Measurements from ENCODE around the gene LYPD6. TPM values are rescaled to one million over a fixed set of nuclear protein-coding genes. Genes with fewer than 3 reads are reported as not detected.

LYPD6 gene
- total and polyA plus RNA-seq, 9 of the 15 experiments (the other 6 are each of a cell fraction or from before 2014, with no cell fraction given), result not detected

GRCh38 chr2:149473068-149473467 is 142.7 kb downstream of the LYPD6 start (continued):
- TF ChIP-seq USF2 (CRISPR knock-in tag; IDR thresholded peaks at IDR 0.05) (no peak), HDGF (IDR thresholded peaks at IDR 0.05) (no peak)

- ChIA-PET CTCF (ENCODE audit: low intra/inter-chr PET ratio) (no interaction called here), POLR2A (no interaction called here)
- H3K9ac ChIP-seq (ENCODE audit: insufficient read depth in 1 of 2, low read depth in 2 of 2, low read length in 2 of 2), result no peak overlapping the region
- no peaks in the 10 kb centered on the region for H3K9me3 ChIP-seq (replicated peaks; ENCODE audit: control insufficient read depth, insufficient read depth, low read depth, low read length)
- intact Hi-C loops (cut with micrococcal nuclease), result no loop called here
- BruUV-seq (replicated peaks), result no TSS peak
- in situ Hi-C loops (cut with MboI), result no loop called here
- H3K27ac ChIP-seq (ENCODE audit: extremely low read depth, low read depth, low read length), result no peak overlapping the region
- ATAC-seq (no peak), DNase-seq (ENCODE audit: extremely low read depth in 1 of 4, low spot score in 3 of 4) (no peak), FAIRE-seq (no peak)
- no peak overlapping the region for H3K4me2 ChIP-seq (ENCODE audit: insufficient read depth, low read length)
- H2AFZ ChIP-seq (ENCODE audit: low read depth, low read length), result no peak overlapping the region
- H3K36me3 ChIP-seq (ENCODE audit: control insufficient read depth, insufficient read depth, low read length), result no peaks in the 10 kb centered on the region
- TF ChIP-seq CREB3L1 (IDR thresholded peaks at IDR 0.05; ENCODE audit: borderline replicate concordance, low read depth) (no peak), SNAPC5 (CRISPR knock-in tag; IDR thresholded peaks at IDR 0.05) (no peak), NR1H2 (CRISPR knock-in tag; IDR thresholded peaks at IDR 0.05) (no peak), MXI1 (IDR thresholded peaks at IDR 0.05; ENCODE audit: low read depth, low read length) (no peak), GTF3C2 (IDR thresholded peaks at IDR 0.05; ENCODE audit: borderline replicate concordance, extremely low read depth, insufficient read length) (no peak), DEAF1 (CRISPR knock-in tag; IDR thresholded peaks at IDR 0.05) (no peak), HDGF (IDR thresholded peaks at IDR 0.05) (no peak), U2AF2 (optimal IDR thresholded peaks at IDR 0.05; ENCODE audit: low read depth, low read length) (no peak)
- no peaks in the 10 kb centered on the region for H3K27me3 ChIP-seq (ENCODE audit: control insufficient read depth in 2 of 2, insufficient read depth in 2 of 2, low read length in 2 of 2)
- H4K20me1 ChIP-seq (replicated peaks; ENCODE audit: control insufficient read depth, insufficient read depth, low read length), result no peaks in the 10 kb centered on the region
- no peaks in the 10 kb centered on the region for H3K4me1 ChIP-seq (replicated peaks in 1 of 2; ENCODE audit: control insufficient read depth in 2 of 2, insufficient read depth in 2 of 2, low read length in 2 of 2)
- H3K9me1 ChIP-seq (ENCODE audit: control insufficient read depth, insufficient read depth, low read length), result no peaks in the 10 kb centered on the region
- H3K4me3 ChIP-seq, result no peak overlapping the region
- no peaks in the 10 kb centered on the region for H3K79me2 ChIP-seq (ENCODE audit: control insufficient read depth, insufficient read depth, low read length)
Observed at GRCh38 chr2:149473521-149473920, 143.1 kb downstream of the LYPD6 start.
